SU-DHL-6 (cell line): ENCODE data around the gene TPST2.

Experiments
- H2AFZ ChIP-seq: fragments of 200-600 bp; sonication (generic); 2 replicates; pipeline ENCODE4 v1.6.1; 2014; ENCODE audit warnings: low read depth, mild to moderate bottlenecking, moderate library complexity, mixed read lengths, antibody characterized with exemption, low read length; ENCODE audit not compliant: severe bottlenecking
- H3F3A ChIP-seq: fragments of 200-600 bp; shearing (Covaris generic); 2 replicates; pipeline ENCODE4 v1.6.0; 2016; ENCODE audit warnings: antibody characterized with exemption, mild to moderate bottlenecking; ENCODE audit not compliant: insufficient read depth
- H3K27ac ChIP-seq: fragments of 200-600 bp; sonication (generic); 2 replicates; pipeline ENCODE4 v1.5.1; 2016; ENCODE audit warnings: low read depth, mild to moderate bottlenecking, low read length, moderate library complexity, mixed read lengths
- H3K27me3 ChIP-seq: fragments of 200-600 bp; sonication (generic), shearing (Covaris generic); 2 replicates; pipeline ENCODE4 v1.6.0; 2014; ENCODE audit warnings: mild to moderate bottlenecking, low read length
- H3K36me3 ChIP-seq: fragments of 200-600 bp; sonication (generic); 2 replicates; pipeline ENCODE4 v1.6.1; 2014; ENCODE audit warnings: mild to moderate bottlenecking, low read length, mixed read lengths
- H3K4me2 ChIP-seq: fragments of 300-600, 200-600 bp; shearing (Covaris generic), sonication (generic); 2 replicates; pipeline ENCODE4 v1.6.0; 2014; ENCODE audit warnings: low read length, low read depth, mild to moderate bottlenecking; ENCODE audit not compliant: poor library complexity, severe bottlenecking
- H3K4me3 ChIP-seq: fragments of 200-600 bp; sonication (generic); 2 replicates; pipeline ENCODE4 v1.5.1; 2014; ENCODE audit warnings: antibody characterized with exemption, low read length, mild to moderate bottlenecking, mixed read lengths; ENCODE audit not compliant: insufficient read depth, poor library complexity, severe bottlenecking
- H3K79me2 ChIP-seq: fragments of 200-600 bp; sonication (generic); 2 replicates; pipeline ENCODE4 v1.6.1; 2014; ENCODE audit warnings: mild to moderate bottlenecking, low read length, moderate library complexity; ENCODE audit not compliant: insufficient read depth
- H3K9ac ChIP-seq: fragments of 200-600 bp; sonication (generic); 2 replicates; pipeline ENCODE4 v1.7.0; 2014; ENCODE audit warnings: mild to moderate bottlenecking, low read length
- H3K9me2 ChIP-seq: fragments of 200-600 bp; sonication (generic); replicated peaks from 2 replicates; pipeline ENCODE4 v1.6.1; 2014; ENCODE audit warnings: low read length; ENCODE audit not compliant: insufficient read depth
- H3K9me3 ChIP-seq: fragments of 200-600 bp; sonication (generic); 2 replicates; pipeline ENCODE4 v1.6.1; 2014; ENCODE audit warnings: low read length, mixed read lengths; ENCODE audit not compliant: insufficient read depth
- H4K20me1 ChIP-seq: fragments of 200-600 bp; sonication (generic); 2 replicates; pipeline ENCODE4 v1.6.1; 2014; ENCODE audit warnings: low read depth, mild to moderate bottlenecking, antibody characterized with exemption, low read length, moderate library complexity, mixed read lengths
- CTCF ChIP-seq: fragments of 200-600 bp; sonication (generic); IDR thresholded peaks from one replicate; pipeline ENCODE4 v1.5.1; 2017; ENCODE audit warnings: antibody characterized with exemption, mild to moderate bottlenecking, low read length, moderate library complexity; ENCODE audit not compliant: insufficient read depth, poor library complexity, severe bottlenecking
- EZH2phosphoT487 ChIP-seq: fragments of 200-600 bp; sonication (generic), shearing (Covaris generic); conservative IDR thresholded peaks from 2 replicates; pipeline ENCODE4 v1.6.1; 2018; ENCODE audit warnings: mild to moderate bottlenecking, antibody characterized with exemption, low read length, moderate library complexity, mixed read lengths

The TPST2 gene

GRCh38 chr22:26617271-26618199 lies 27.6 kb upstream of the TPST2 start, which contains the start of gene CRYBB1:
Gene CRYBB1, minus strand, starts transcription at chr22:26618027. Its CDS starts 1,708 bp downstream, at chr22:26616319.
- Histone ChIP-seq H3K9ac (no peak within 1 kb of the TSS), H3K27ac (no peak within 1 kb of the TSS), H3K79me2 (no peaks in the 10 kb centered on the region)

GRCh38 chr22:26616650-26617049 lies 26.7 kb upstream of the TPST2 start:
- Histone ChIP-seq H3K4me2 (no peak overlapping the region), H3K79me2 (no peaks in the 10 kb centered on the region), H4K20me1 (no peaks in the 10 kb centered on the region), H3F3A (no peaks in the 10 kb centered on the region), H3K9me3 (no peaks in the 10 kb centered on the region), H3K27me3 (no peaks in the 10 kb centered on the region), H3K27ac (no peak overlapping the region), H3K9ac (no peak overlapping the region), H3K36me3 (no peaks in the 10 kb centered on the region), H3K9me2 (no peaks in the 10 kb centered on the region), H2AFZ (no peak overlapping the region), H3K4me3 (no peak overlapping the region)
- no peak for TF ChIP-seq CTCF
- no peak for TF ChIP-seq EZH2phosphoT487

More at GRCh38 chr22:26617271-26618199, 27.6 kb upstream of the TPST2 start, which contains the start of gene CRYBB1:
- no peak within 1 kb of the TSS for H3K4me2 ChIP-seq
- H3K4me3 ChIP-seq = no peak within 1 kb of the TSS
- no peaks in the 10 kb centered on the region for H3K36me3 ChIP-seq
- H3K9me2 ChIP-seq = no peaks in the 10 kb centered on the region
- H3K9me3 ChIP-seq = no peaks in the 10 kb centered on the region
- H3F3A ChIP-seq = no peaks in the 10 kb centered on the region
- H2AFZ ChIP-seq = no peak within 1 kb of the TSS
- H4K20me1 ChIP-seq = no peaks in the 10 kb centered on the region
- TF ChIP-seq EZH2phosphoT487 = no peak
- TF ChIP-seq CTCF = no peak
- no peaks in the 10 kb centered on the region for H3K27me3 ChIP-seq

- Histone ChIP-seq H3K4me2 (no peak overlapping the region), H3K79me2 (no peaks in the 10 kb centered on the region), H3K27me3 (no peaks in the 10 kb centered on the region), H3K36me3 (no peaks in the 10 kb centered on the region), H3K9me2 (no peaks in the 10 kb centered on the region), H3K4me3 (no peak overlapping the region), H4K20me1 (no peaks in the 10 kb centered on the region), H3K9me3 (no peaks in the 10 kb centered on the region), H3F3A (no peaks in the 10 kb centered on the region), H3K27ac (no peak overlapping the region), H3K9ac (no peak overlapping the region), H2AFZ (no peak overlapping the region)
- TF ChIP-seq CTCF (no peak), EZH2phosphoT487 (no peak)
Measured at GRCh38 chr22:26615830-26616435, 26.0 kb upstream of the TPST2 start.
